Testis (tissue), 3 donors: ENCODE results near the gene EMILIN2. TPM values are rescaled to one million over a fixed set of nuclear protein-coding genes. Genes with fewer than 3 reads are reported as not detected.

ENCODE experiments used
- DNase-seq: peaks from one replicate; pipeline ENCODE4 v3.0.0-alpha.2; 2019
- H3K27ac ChIP-seq, 2 donors: fragments of 200-600 bp; sonication (generic); one replicate each; pipeline ENCODE4 v1.5.1; 2019
- H3K27me3 ChIP-seq: fragments of 200-600 bp; sonication (generic); one replicate; pipeline ENCODE4 v1.5.1; 2019
- H3K36me3 ChIP-seq: fragments of 200-600 bp; sonication (generic); one replicate; pipeline ENCODE4 v1.5.1; 2017; ENCODE audit warnings: low read depth; ENCODE audit errors: missing control alignments
- H3K4me1 ChIP-seq: fragments of 200-600 bp; sonication (generic); one replicate; pipeline ENCODE4 v1.5.1; 2019
- H3K4me3 ChIP-seq, 2 donors: fragments of 200-600 bp; sonication (generic); one replicate each; pipeline ENCODE4 v1.5.1; 2017 to 2019
- H3K9me3 ChIP-seq: fragments of 200-600 bp; sonication (generic); one replicate; pipeline ENCODE4 v1.5.1; 2017
- CTCF ChIP-seq, 3 experiments: fragments of 450-650 bp in 2 of 3; fragments of 200-600 bp in 1 of 3; sonication (generic) in 1 of 3; IDR thresholded peaks; one replicate each; pipeline ENCODE4 v1.5.1; 2016 to 2019; ENCODE audit warnings: antibody characterized with exemption in 3 of 3, mild to moderate bottlenecking in 2 of 3, moderate library complexity in 1 of 3
- POLR2A ChIP-seq: fragments of 450-650 bp; IDR thresholded peaks from one replicate; pipeline ENCODE4 v1.6.1; 2017; ENCODE audit warnings: antibody characterized with exemption, mild to moderate bottlenecking, moderate library complexity
- WGBS, 2 donors: methylation state at CpG; one replicate each; pipeline ENCODE4 v1.1.5; 2018; 5-methylcytosine and 5-hydroxymethylcytosine counted together
- intact Hi-C: fragments of 100-400 bp; cut with DNase I; formaldehyde crosslinking; loops from one replicate; pipeline ENCODE4 v1.15.1; 2023; ENCODE audit warnings: low total_unique reads
- polyA plus RNA-seq: library from polyadenylated mRNA; stranded (reverse); fragments of 350-450 nt; fragmentation: Illumina TruSeq; extraction: RNeasy Lipid Tissue Mini Kit (QIAGEN cat#74804); gene quantifications from one replicate; pipeline ENCODE4 v1.2.3, GENCODE V29; 2014; ENCODE audit warnings: low read depth, low replicate concordance; ENCODE audit not compliant: insufficient read depth
- total RNA-seq, 2 donors: library from RNA; depleted of rRNA; stranded (reverse); fragments of >200 nt; gene quantifications; one replicate each; pipeline ENCODE4 v1.2.3, GENCODE V29; 2016

Gene EMILIN2
- total and polyA plus RNA-seq, 3 donors from 2014 or later, result 21.4 to 34.1 (median 26.4) TPM

GRCh38 chr18:2921778-2922177 lies 75.0 kb downstream of the EMILIN2 start:
- H3K4me1 ChIP-seq, result no peaks in the 10 kb centered on the region
- no peaks in the 10 kb centered on the region for H3K27me3 ChIP-seq
- intact Hi-C loops, result no loop called here
- no peaks in the 10 kb centered on the region for H3K9me3 ChIP-seq
- WGBS, 2 donors, result 89 to 91% methylated on average over 14 of the region's 14 CpGs
- no peaks in the 10 kb centered on the region for H3K36me3 ChIP-seq
- H3K27ac ChIP-seq, result no peak overlapping the region
- DNase-seq, result peak; percentile 10
- H3K4me3 ChIP-seq, result no peak overlapping the region
- TF ChIP-seq CTCF (IDR thresholded peaks at IDR 0.05), result no peak
- TF ChIP-seq POLR2A, result no peak

- intact Hi-C loops, result no loop called here
- Histone ChIP-seq H3K9me3 (no peaks in the 10 kb centered on the region), H3K36me3 (no peaks in the 10 kb centered on the region), H3K4me3 (no peak overlapping the region), H3K27ac (no peak overlapping the region), H3K27me3 (no peaks in the 10 kb centered on the region), H3K4me1 (no peaks in the 10 kb centered on the region)
- 93 to 95% methylated on average over 6 of the region's 6 CpGs for WGBS, 2 donors
- no peak for TF ChIP-seq POLR2A
- no peak for TF ChIP-seq CTCF (IDR thresholded peaks at IDR 0.05)
- no peak for DNase-seq
Measured at GRCh38 chr18:2923464-2923863, 76.7 kb downstream of the EMILIN2 start.

GRCh38 chr18:2924920-2925319 lies 78.1 kb downstream of the EMILIN2 start:
- no peak overlapping the region for H3K27ac ChIP-seq
- H3K4me1 ChIP-seq, result no peaks in the 10 kb centered on the region
- H3K4me3 ChIP-seq, result no peak overlapping the region
- intact Hi-C loops, result no loop called here
- H3K36me3 ChIP-seq, result no peaks in the 10 kb centered on the region
- WGBS, 2 donors, result 89 to 92% methylated on average over 12 of the region's 12 CpGs
- TF ChIP-seq POLR2A (no peak), CTCF (IDR thresholded peaks at IDR 0.05) (no peak)
- DNase-seq, result peak; percentile 10
- no peaks in the 10 kb centered on the region for H3K9me3 ChIP-seq
- no peaks in the 10 kb centered on the region for H3K27me3 ChIP-seq

- H3K27ac ChIP-seq, result no peak overlapping the region
- H3K4me1 ChIP-seq, result no peaks in the 10 kb centered on the region
- H3K27me3 ChIP-seq, result no peaks in the 10 kb centered on the region
- peak; percentile 10 for DNase-seq
- no peaks in the 10 kb centered on the region for H3K36me3 ChIP-seq
- intact Hi-C loops, result no loop called here
- WGBS, 2 donors, result 65 to 85% methylated on average over 4 of the region's 4 CpGs
- H3K4me3 ChIP-seq, result no peak overlapping the region
- H3K9me3 ChIP-seq, result no peaks in the 10 kb centered on the region
- TF ChIP-seq CTCF (IDR thresholded peaks at IDR 0.05) (no peak), POLR2A (no peak)
Measured at GRCh38 chr18:2926528-2926927, 79.7 kb downstream of the EMILIN2 start.

GRCh38 chr18:2927745-2928144 lies 80.9 kb downstream of the EMILIN2 start:
- TF ChIP-seq CTCF (IDR thresholded peaks at IDR 0.05) (no peak), POLR2A (no peak)
- intact Hi-C loops, result no loop called here
- DNase-seq, result peak; percentile 11
- H3K27me3 ChIP-seq, result no peaks in the 10 kb centered on the region
- no peaks in the 10 kb centered on the region for H3K9me3 ChIP-seq
- no peaks in the 10 kb centered on the region for H3K36me3 ChIP-seq
- peaks cover 5% of the 10 kb centered on the region for H3K4me1 ChIP-seq
- H3K4me3 ChIP-seq, result no peak overlapping the region
- WGBS, 2 donors, result 83 to 87% methylated on average over 8 of the region's 8 CpGs
- no peak overlapping the region for H3K27ac ChIP-seq
